Stimulated activated CD4-positive, alpha-beta T cell treated with anti-CD3 and anti-CD28 coated beads, Interleukin-12 subunit alpha, Interleukin-12 subunit beta, amount 100 ng/mL, for 48 hours (primary cell): Measurements from ENCODE around the gene NFILZ.
A peak's percentile ranks its signal among the peaks of the same experiment; 100 is the strongest.

Source experiments
- DNase-seq, 3 donors: peaks; one replicate each; pipeline ENCODE4 v3.0.0-alpha.2; 2020; ENCODE audit warnings: low read depth in 2 of 3, low spot score in 1 of 3

Gene NFILZ

GRCh38 chr19:8629996-8630683 is at the start of gene NFILZ:
NFILZ (plus strand) TSS chr19:8630633; CDS start chr19:8676766, 46,133 bp downstream.
- DNase-seq: no peak

- peak; percentile 76 to 92 (median 81) for DNase-seq
Observed at GRCh38 chr19:8580710-8581281, 49.6 kb upstream of the NFILZ start.

GRCh38 chr19:8584965-8585893 is 45.2 kb upstream of the NFILZ start:
- DNase-seq: no peak

- peak in 2 of 3 donors; percentile 56 to 61 for DNase-seq
Observed at GRCh38 chr19:8585894-8586750, 44.3 kb upstream of the NFILZ start.

GRCh38 chr19:8589177-8589714 is 41.2 kb upstream of the NFILZ start:
- DNase-seq: no peak

GRCh38 chr19:8592231-8593009 is 38.0 kb upstream of the NFILZ start:
- peak; percentile 89 to 98 (median 97) for DNase-seq

- DNase-seq: no peak
Observed at GRCh38 chr19:8593931-8594330, 36.5 kb upstream of the NFILZ start.

GRCh38 chr19:8595651-8596050 is 34.8 kb upstream of the NFILZ start:
- no peak for DNase-seq

GRCh38 chr19:8596168-8596567 is 34.3 kb upstream of the NFILZ start:
- no peak for DNase-seq

- DNase-seq: no peak
Observed at GRCh38 chr19:8600064-8600463, 30.4 kb upstream of the NFILZ start.

- no peak for DNase-seq
Observed at GRCh38 chr19:8600816-8601215, 29.6 kb upstream of the NFILZ start.

- no peak for DNase-seq
Observed at GRCh38 chr19:8601796-8602195, 28.6 kb upstream of the NFILZ start.

- DNase-seq: no peak
Observed at GRCh38 chr19:8605514-8605913, 24.9 kb upstream of the NFILZ start.

GRCh38 chr19:8607386-8607785 is 23.0 kb upstream of the NFILZ start:
- no peak for DNase-seq

GRCh38 chr19:8608941-8609278 is 21.5 kb upstream of the NFILZ start:
- no peak for DNase-seq

GRCh38 chr19:8609279-8610040 is 21.0 kb upstream of the NFILZ start:
- peak in 1 of 3 donors; percentile 14 for DNase-seq

- DNase-seq: peak in 1 of 3 donors; percentile 21
Observed at GRCh38 chr19:8610041-8610935, 20.1 kb upstream of the NFILZ start, which contains the start of gene ADAMTS10. ADAMTS10 (minus strand) TSS chr19:8610715; CDS start chr19:8605710, 5,005 bp downstream.

GRCh38 chr19:8610936-8611300 is 19.5 kb upstream of the NFILZ start:
- DNase-seq: no peak
